Left ventricle myocardium inferior (tissue), 1 donor: ENCODE measurements around the gene SMARCAL1. TPM values are rescaled to one million over a fixed set of nuclear protein-coding genes. Genes with fewer than 3 reads are reported as not detected.

Experiments
- DNase-seq: peaks from one replicate; pipeline ENCODE4 v3.0.0-alpha.2; 2020
- H3K27ac ChIP-seq: fragments of 200-600 bp; replicated peaks from 2 replicates; pipeline ENCODE4 v1.8.0; 2021
- H3K27me3 ChIP-seq: fragments of 200-600 bp; 2 replicates; pipeline ENCODE4 v1.8.0; 2021; ENCODE audit warnings: low read depth
- H3K36me3 ChIP-seq: fragments of 200-600 bp; 2 replicates; pipeline ENCODE4 v1.8.0; 2021
- H3K4me1 ChIP-seq: fragments of 200-600 bp; 2 replicates; pipeline ENCODE4 v1.8.0; 2021
- H3K4me3 ChIP-seq: fragments of 200-600 bp; 2 replicates; pipeline ENCODE4 v1.8.0; 2021; ENCODE audit warnings: mild to moderate bottlenecking, moderate library complexity
- H3K9me3 ChIP-seq: fragments of 200-600 bp; replicated peaks from 2 replicates; pipeline ENCODE4 v1.8.0; 2021
- CTCF ChIP-seq: fragments of 200-600 bp; IDR thresholded peaks from 2 replicates; pipeline ENCODE4 v1.8.0; 2021; ENCODE audit warnings: antibody characterized with exemption, mild to moderate bottlenecking, borderline replicate concordance
- intact Hi-C: fragments of 100-400 bp; cut with micrococcal nuclease; formaldehyde crosslinking; loops from one replicate; pipeline ENCODE4 v1.11.0; 2022
- total RNA-seq: library from RNA; stranded (reverse); fragmentation: NEBNext Ultra II Directional; extraction: Animal tissue kit (Norgen Biotek cat#: 25700); gene quantifications from one replicate; pipeline ENCODE4 v1.2.1, GENCODE V29; 2021
- donor health status: DM: no; HTN: yes; CAD: no; lungs with severe emphysema.

SMARCAL1 gene
- total RNA-seq, 1 donor from 2014 or later = 7.5 TPM

- peak overlapping the region; percentile 2 for H3K27ac ChIP-seq
- intact Hi-C loops = no loop called here
- no peak for TF ChIP-seq CTCF
Measured at GRCh38 chr2:216430811-216431530, 18.7 kb downstream of the SMARCAL1 start.

GRCh38 chr2:216431531-216431856 is 19.2 kb downstream of the SMARCAL1 start:
- no peak for TF ChIP-seq CTCF
- Histone ChIP-seq H3K4me3 (no peak overlapping the region), H3K36me3 (peaks cover 83% of the 10 kb centered on the region), H3K27me3 (no peaks in the 10 kb centered on the region), H3K4me1 (peaks cover 12% of the 10 kb centered on the region), H3K9me3 (no peaks in the 10 kb centered on the region), H3K27ac (peak overlapping the region; percentile 2)
- intact Hi-C loops = no loop called here
- no peak for DNase-seq

More at GRCh38 chr2:216430811-216431530, 18.7 kb downstream of the SMARCAL1 start:
- H3K4me1 ChIP-seq = peaks cover 14% of the 10 kb centered on the region
- DNase-seq = no peak
- H3K36me3 ChIP-seq = peaks cover 82% of the 10 kb centered on the region
- no peaks in the 10 kb centered on the region for H3K9me3 ChIP-seq
- no peaks in the 10 kb centered on the region for H3K27me3 ChIP-seq
- H3K4me3 ChIP-seq = no peak overlapping the region

- peaks cover 92% of the 10 kb centered on the region for H3K36me3 ChIP-seq
- intact Hi-C loops = no loop called here
Measured at GRCh38 chr2:216436383-216436782, 24.1 kb downstream of the SMARCAL1 start.

GRCh38 chr2:216441308-216442010 is 29.2 kb downstream of the SMARCAL1 start:
- H3K4me3 ChIP-seq = no peak overlapping the region
- peaks cover 58% of the 10 kb centered on the region for H3K36me3 ChIP-seq
- no peak for TF ChIP-seq CTCF
- no peaks in the 10 kb centered on the region for H3K27me3 ChIP-seq
- H3K4me1 ChIP-seq = peaks cover 18% of the 10 kb centered on the region
- DNase-seq = no peak
- H3K27ac ChIP-seq = no peak overlapping the region
- intact Hi-C loops = no loop called here
- H3K9me3 ChIP-seq = no peaks in the 10 kb centered on the region

More at GRCh38 chr2:216436383-216436782, 24.1 kb downstream of the SMARCAL1 start:
- no peak for DNase-seq
- TF ChIP-seq CTCF = no peak
- no peaks in the 10 kb centered on the region for H3K9me3 ChIP-seq
- H3K4me3 ChIP-seq = no peak overlapping the region
- no peaks in the 10 kb centered on the region for H3K4me1 ChIP-seq
- no peaks in the 10 kb centered on the region for H3K27me3 ChIP-seq
- H3K27ac ChIP-seq = no peak overlapping the region

- Histone ChIP-seq H3K36me3 (peaks cover 65% of the 10 kb centered on the region), H3K4me3 (no peak overlapping the region), H3K27me3 (no peaks in the 10 kb centered on the region), H3K9me3 (peaks cover 8% of the 10 kb centered on the region), H3K4me1 (peaks cover 35% of the 10 kb centered on the region), H3K27ac (no peak overlapping the region)
- TF ChIP-seq CTCF = no peak
- intact Hi-C loops = no loop called here
- DNase-seq = no peak
Measured at GRCh38 chr2:216445501-216445900, 33.2 kb downstream of the SMARCAL1 start.
